Peyer's patch (tissue), 4 donors: Measurements from ENCODE around the gene CAMK2B.

Experiments
- CTCF ChIP-seq, 6 experiments: fragments of 450-650 bp in 4 of 6; fragments of 200-600 bp in 2 of 6; sonication (generic) in 1 of 6; IDR thresholded peaks; one replicate each; pipeline ENCODE4 v1.5.1; 2017 to 2019; ENCODE audit warnings: antibody characterized with exemption in 6 of 6, mild to moderate bottlenecking in 3 of 6, moderate library complexity in 1 of 6
- POLR2A ChIP-seq, 2 donors: fragments of 450-650 bp; IDR thresholded peaks; one replicate each; pipeline ENCODE4 v1.5.1; 2017; ENCODE audit warnings: antibody characterized with exemption in 2 of 2, mild to moderate bottlenecking in 2 of 2, moderate library complexity in 2 of 2

GRCh38 chr7:44236333-44236728, 89.1 kb downstream of the CAMK2B start:
- TF ChIP-seq POLR2A (IDR thresholded peaks at IDR 0.05): no peak
- no peak for TF ChIP-seq CTCF (IDR thresholded peaks at IDR 0.05)
